Adrenal gland (tissue), 12 donors: ENCODE results near the gene GAL3ST1. TPM values are rescaled to one million over a fixed set of nuclear protein-coding genes. Genes with fewer than 3 reads are reported as not detected.

Source experiments
- DNase-seq, 7 donors: peaks; one replicate each; pipeline ENCODE4 v3.0.0-alpha.2; 2019 to 2020
- H3K27ac ChIP-seq, 5 donors: fragments of 200-600 bp; sonication (generic) in 4 of 5; 1 replicate in 3 of 5; 2 replicates in 2 of 5; pipeline versions ENCODE4 v1.5.1 to v1.8.0; 2016 to 2020; ENCODE audit warnings: mild to moderate bottlenecking in 1 of 5
- H3K27me3 ChIP-seq: fragments of 200-600 bp; 2 replicates; pipeline ENCODE4 v1.8.0; 2021
- H3K36me3 ChIP-seq, 2 donors: fragments of 200-600 bp; replicated peaks in 1 of 2; 1 replicate in 1 of 2; 2 replicates in 1 of 2; pipeline versions ENCODE4 v1.5.1 to v1.8.0; 2018 to 2022
- H3K4me1 ChIP-seq, 2 donors: fragments of 200-600 bp; replicated peaks in 1 of 2; 1 replicate in 1 of 2; 2 replicates in 1 of 2; pipeline versions ENCODE4 v1.5.1 to v1.8.0; 2018 to 2021
- H3K4me3 ChIP-seq, 4 donors: fragments of 200-600 bp; sonication (generic) in 3 of 4; one replicate each; pipeline ENCODE4 v1.5.1; 2016 to 2018
- H3K9me3 ChIP-seq, 3 donors: fragments of 200-600 bp; sonication (generic) in 1 of 3; replicated peaks in 1 of 3; 1 replicate in 2 of 3; 2 replicates in 1 of 3; pipeline versions ENCODE4 v1.5.1 to v1.8.0; 2016 to 2021
- POLR2A ChIP-seq, 2 donors: fragments of 450-650 bp; IDR thresholded peaks; one replicate each; pipeline ENCODE4 v1.6.1; 2017; ENCODE audit warnings: antibody characterized with exemption in 2 of 2, mild to moderate bottlenecking in 2 of 2, moderate library complexity in 1 of 2
- WGBS, 4 donors: extraction: QIAGEN DNeasy Blood & Tissue Kit in 2 of 4; methylation state at CpG; one replicate each; pipeline versions ENCODE4 v1.1.5 to v1.1.7; 2013 to 2017; 5-methylcytosine and 5-hydroxymethylcytosine counted together
- intact Hi-C, 2 donors: fragments of 100-400 bp; cut with DNase I; formaldehyde crosslinking; loops; one replicate each; pipeline versions ENCODE4 v1.14.1 to v1.15.0; 2022 to 2023
- polyA plus RNA-seq, 3 donors: library from polyadenylated mRNA; stranded (reverse); fragments of 200-250 nt in 2 of 3; fragments of 350-450 nt in 1 of 3; fragmentation: Illumina TruSeq in 1 of 3; extraction: RNeasy Lipid Tissue Mini Kit (QIAGEN cat#74804) in 1 of 3; gene quantifications; one replicate each; pipeline ENCODE4 v1.2.3, GENCODE V29; 2013 to 2014
- total RNA-seq, 9 donors: library from RNA; depleted of rRNA in 4 of 9; stranded (reverse); fragments of >200 nt in 4 of 9; fragments of 120-200 nt in 1 of 9; fragmentation: NEBNext Ultra II Directional in 1 of 9; extraction: Animal tissue kit (Norgen Biotek cat#: 25700) in 1 of 9; gene quantifications; one replicate each; pipeline versions ENCODE4 v1.1.0 to v1.2.4, GENCODE V29; 2013 to 2023
- TF ChIP-seq, protein P1 (sequence below), 6 experiments: fragments of 450-650 bp in 4 of 6; fragments of 200-600 bp in 2 of 6; sonication (generic) in 1 of 6; IDR thresholded peaks; 1 replicate in 5 of 6; 2 replicates in 1 of 6; pipeline versions ENCODE4 v1.5.1 to v1.8.0; 2016 to 2021; ENCODE audit warnings: antibody characterized with exemption in 6 of 6, mild to moderate bottlenecking in 2 of 6, moderate library complexity in 1 of 6
- donor health status: healthy with polysubstance abuse.
- donor health status: Bipolar disorder and iron deficiency.
- donor health status: DM: yes; HTN: yes; CAD: no.
- donor health status: DM: no; HTN: no; CAD: no.
- donor health status: DM: no; HTN: no; CAD: no.
- donor health status: DM: yes; HTN: yes; CAD: no.

Gene GAL3ST1
- total and polyA plus RNA-seq, 12 donors = 0.31 to 0.72 (median 0.45) TPM; not detected in 8

DNA sequence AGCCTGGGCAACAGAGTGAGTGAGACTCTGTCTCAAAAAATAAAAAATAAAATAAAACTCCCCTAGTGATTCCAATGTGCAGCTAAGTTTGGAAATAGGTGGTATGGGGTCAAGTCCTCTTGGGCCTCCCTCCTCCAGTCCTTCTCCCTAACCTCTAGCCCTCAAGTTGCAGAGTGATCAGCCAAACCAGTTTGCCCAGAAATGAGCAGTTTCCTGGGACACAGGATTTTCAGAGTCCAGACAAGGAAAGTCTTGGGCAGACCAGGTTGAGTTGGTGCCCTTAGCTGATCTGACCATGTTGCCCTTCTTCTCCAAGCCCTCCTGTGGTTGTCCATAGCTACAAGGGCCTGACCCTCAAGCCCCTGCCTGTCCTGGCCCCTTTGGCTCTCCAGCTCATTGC is 40.4 kb upstream of the GAL3ST1 start:
- H3K4me3 ChIP-seq = no peak overlapping the region
- peak overlapping the region in 1 of 5 donors; percentile 47 for H3K27ac ChIP-seq
- DNase-seq = no peak
- peaks cover 0 to 50% of the 10 kb centered on the region in 2 donors for H3K36me3 ChIP-seq
- TF ChIP-seq, protein P1, sequence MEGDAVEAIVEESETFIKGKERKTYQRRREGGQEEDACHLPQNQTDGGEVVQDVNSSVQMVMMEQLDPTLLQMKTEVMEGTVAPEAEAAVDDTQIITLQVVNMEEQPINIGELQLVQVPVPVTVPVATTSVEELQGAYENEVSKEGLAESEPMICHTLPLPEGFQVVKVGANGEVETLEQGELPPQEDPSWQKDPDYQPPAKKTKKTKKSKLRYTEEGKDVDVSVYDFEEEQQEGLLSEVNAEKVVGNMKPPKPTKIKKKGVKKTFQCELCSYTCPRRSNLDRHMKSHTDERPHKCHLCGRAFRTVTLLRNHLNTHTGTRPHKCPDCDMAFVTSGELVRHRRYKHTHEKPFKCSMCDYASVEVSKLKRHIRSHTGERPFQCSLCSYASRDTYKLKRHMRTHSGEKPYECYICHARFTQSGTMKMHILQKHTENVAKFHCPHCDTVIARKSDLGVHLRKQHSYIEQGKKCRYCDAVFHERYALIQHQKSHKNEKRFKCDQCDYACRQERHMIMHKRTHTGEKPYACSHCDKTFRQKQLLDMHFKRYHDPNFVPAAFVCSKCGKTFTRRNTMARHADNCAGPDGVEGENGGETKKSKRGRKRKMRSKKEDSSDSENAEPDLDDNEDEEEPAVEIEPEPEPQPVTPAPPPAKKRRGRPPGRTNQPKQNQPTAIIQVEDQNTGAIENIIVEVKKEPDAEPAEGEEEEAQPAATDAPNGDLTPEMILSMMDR (IDR thresholded peaks at IDR 0.05) = no peak
- TF ChIP-seq POLR2A (IDR thresholded peaks at IDR 0.05) = no peak
- no peaks in the 10 kb centered on the region for H3K27me3 ChIP-seq
- intact Hi-C loops = no loop called here
- peaks cover 2 to 4% of the 10 kb centered on the region in 2 donors for H3K4me1 ChIP-seq
- no peaks in the 10 kb centered on the region for H3K9me3 ChIP-seq

DNA sequence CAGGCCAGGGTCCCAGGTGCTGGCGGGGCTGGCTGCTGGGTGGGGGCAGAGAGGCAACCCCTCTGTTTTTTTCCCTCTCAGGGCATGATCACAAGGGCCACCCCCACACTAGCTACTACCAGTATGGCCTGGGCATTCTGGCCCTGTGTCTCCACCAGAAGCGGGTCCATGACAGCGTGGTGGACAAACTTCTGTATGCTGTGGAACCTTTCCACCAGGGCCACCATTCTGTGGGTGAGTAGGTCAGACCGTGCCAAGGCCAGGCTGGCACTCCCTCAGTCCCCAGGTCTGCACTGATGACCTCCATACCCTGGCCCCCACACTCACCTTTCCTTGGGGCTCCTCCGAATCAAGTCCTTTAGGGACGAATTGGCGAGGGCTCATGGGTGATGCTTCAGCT is 39.8 kb upstream of the GAL3ST1 start:
- Histone ChIP-seq H3K4me3 (no peak overlapping the region), H3K27me3 (no peaks in the 10 kb centered on the region), H3K36me3 (peaks cover 0 to 46% of the 10 kb centered on the region in 2 donors), H3K27ac (no peak overlapping the region), H3K9me3 (no peaks in the 10 kb centered on the region), H3K4me1 (peaks cover 8 to 10% of the 10 kb centered on the region in 2 donors)
- WGBS, 4 donors = 91 to 98% (median 93%) methylated on average over 4 to 7 of the region's 7 CpGs
- no peak for TF ChIP-seq POLR2A (IDR thresholded peaks at IDR 0.05)
- DNase-seq = no peak
- intact Hi-C loops = no loop called here

DNA sequence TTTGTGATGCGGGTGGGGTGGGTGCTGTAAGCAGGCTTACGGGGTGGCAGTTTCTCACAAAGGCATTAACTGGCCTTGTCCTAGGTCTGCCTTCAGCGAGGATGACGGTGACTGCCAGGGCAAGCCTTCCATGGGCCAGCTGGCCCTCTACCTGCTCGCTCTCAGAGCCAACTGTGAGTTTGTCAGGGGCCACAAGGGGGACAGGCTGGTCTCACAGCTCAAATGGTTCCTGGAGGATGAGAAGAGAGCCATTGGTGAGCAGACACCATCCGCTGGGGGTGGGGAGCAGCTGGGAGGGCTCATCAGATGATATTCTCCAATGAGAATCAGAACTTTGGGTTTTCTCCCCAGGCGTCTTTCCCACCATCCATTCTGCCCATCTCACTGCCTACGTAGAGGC is 38.3 kb upstream of the GAL3ST1 start:
- intact Hi-C loops = no loop called here
- WGBS, 4 donors = 96 to 100% (median 97%) methylated on average over 7 to 8 of the region's 8 CpGs
- H3K4me1 ChIP-seq = peaks cover 21 to 25% of the 10 kb centered on the region in 2 donors
- H3K27ac ChIP-seq = no peak overlapping the region
- no peak for TF ChIP-seq POLR2A (IDR thresholded peaks at IDR 0.05)
- TF ChIP-seq, protein P1 (IDR thresholded peaks at IDR 0.05) = no peak
- H3K9me3 ChIP-seq = no peaks in the 10 kb centered on the region
- H3K36me3 ChIP-seq = peaks cover 0 to 36% of the 10 kb centered on the region in 2 donors
- no peaks in the 10 kb centered on the region for H3K27me3 ChIP-seq
- DNase-seq = no peak
- H3K4me3 ChIP-seq = no peak overlapping the region

DNA sequence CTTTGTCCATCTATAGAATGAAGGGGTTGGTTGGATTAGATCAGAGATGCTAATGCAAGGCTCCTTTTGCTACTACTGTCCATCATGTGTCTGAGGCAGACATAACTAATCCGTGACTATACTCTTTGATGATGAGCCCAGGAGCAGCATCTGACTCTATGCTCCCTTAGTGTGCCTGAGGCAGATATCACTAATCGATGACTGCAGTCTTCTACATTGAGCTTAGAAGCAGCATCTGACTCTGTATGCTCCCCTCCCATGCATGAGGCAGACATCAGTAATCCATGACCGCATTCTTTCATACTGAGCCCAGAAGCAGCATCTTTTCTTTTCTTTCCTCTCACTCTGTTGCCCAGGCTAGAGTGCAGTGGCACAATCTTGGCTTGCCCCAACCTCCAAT is 36.7 kb upstream of the GAL3ST1 start:
- intact Hi-C loops = no loop called here
- H3K27ac ChIP-seq = no peak overlapping the region
- no peak overlapping the region for H3K4me3 ChIP-seq
- peaks cover 30 to 32% of the 10 kb centered on the region in 2 donors for H3K4me1 ChIP-seq
- H3K27me3 ChIP-seq = no peaks in the 10 kb centered on the region
- no peaks in the 10 kb centered on the region for H3K9me3 ChIP-seq
- DNase-seq = no peak
- 94 to 97% (median 95%) methylated on average over 3 of the region's 3 CpGs for WGBS, 4 donors
- peaks cover 0 to 28% of the 10 kb centered on the region in 2 donors for H3K36me3 ChIP-seq
- no peak for TF ChIP-seq POLR2A (IDR thresholded peaks at IDR 0.05)
- TF ChIP-seq, protein P1 (IDR thresholded peaks at IDR 0.05) = no peak

- H3K4me1 ChIP-seq = peaks cover 34 to 40% of the 10 kb centered on the region in 2 donors
- WGBS, 4 donors = 67 to 73% (median 70%) methylated on average over 7 of the region's 7 CpGs
- peak overlapping the region in 3 of 5 donors; percentile 82 to 86 (median 83) for H3K27ac ChIP-seq
- H3K9me3 ChIP-seq = no peaks in the 10 kb centered on the region
- H3K4me3 ChIP-seq = no peak overlapping the region
- no peak for TF ChIP-seq POLR2A (IDR thresholded peaks at IDR 0.05)
- TF ChIP-seq, protein P1 (IDR thresholded peaks at IDR 0.05) = no peak
- H3K27me3 ChIP-seq = no peaks in the 10 kb centered on the region
- intact Hi-C loops = no loop called here
- peak in 6 of 7 donors; percentile 19 to 68 (median 54) for DNase-seq
- H3K36me3 ChIP-seq = peaks cover 0 to 26% of the 10 kb centered on the region in 2 donors
Observed at GRCh38 chr22:30610299-30610698, 35.8 kb upstream of the GAL3ST1 start.
